HG03095 (cell line): ENCODE data around the gene TMEM54.

Source experiments
- ATAC-seq: cut with Tn5 transposase; IDR thresholded peaks from one replicate; pipeline ENCODE4 v1.9.1; 2021; ENCODE audit warnings: moderate library complexity; ENCODE audit not compliant: unreplicated experiment

TMEM54 gene, protein sequence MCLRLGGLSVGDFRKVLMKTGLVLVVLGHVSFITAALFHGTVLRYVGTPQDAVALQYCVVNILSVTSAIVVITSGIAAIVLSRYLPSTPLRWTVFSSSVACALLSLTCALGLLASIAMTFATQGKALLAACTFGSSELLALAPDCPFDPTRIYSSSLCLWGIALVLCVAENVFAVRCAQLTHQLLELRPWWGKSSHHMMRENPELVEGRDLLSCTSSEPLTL

DNA sequence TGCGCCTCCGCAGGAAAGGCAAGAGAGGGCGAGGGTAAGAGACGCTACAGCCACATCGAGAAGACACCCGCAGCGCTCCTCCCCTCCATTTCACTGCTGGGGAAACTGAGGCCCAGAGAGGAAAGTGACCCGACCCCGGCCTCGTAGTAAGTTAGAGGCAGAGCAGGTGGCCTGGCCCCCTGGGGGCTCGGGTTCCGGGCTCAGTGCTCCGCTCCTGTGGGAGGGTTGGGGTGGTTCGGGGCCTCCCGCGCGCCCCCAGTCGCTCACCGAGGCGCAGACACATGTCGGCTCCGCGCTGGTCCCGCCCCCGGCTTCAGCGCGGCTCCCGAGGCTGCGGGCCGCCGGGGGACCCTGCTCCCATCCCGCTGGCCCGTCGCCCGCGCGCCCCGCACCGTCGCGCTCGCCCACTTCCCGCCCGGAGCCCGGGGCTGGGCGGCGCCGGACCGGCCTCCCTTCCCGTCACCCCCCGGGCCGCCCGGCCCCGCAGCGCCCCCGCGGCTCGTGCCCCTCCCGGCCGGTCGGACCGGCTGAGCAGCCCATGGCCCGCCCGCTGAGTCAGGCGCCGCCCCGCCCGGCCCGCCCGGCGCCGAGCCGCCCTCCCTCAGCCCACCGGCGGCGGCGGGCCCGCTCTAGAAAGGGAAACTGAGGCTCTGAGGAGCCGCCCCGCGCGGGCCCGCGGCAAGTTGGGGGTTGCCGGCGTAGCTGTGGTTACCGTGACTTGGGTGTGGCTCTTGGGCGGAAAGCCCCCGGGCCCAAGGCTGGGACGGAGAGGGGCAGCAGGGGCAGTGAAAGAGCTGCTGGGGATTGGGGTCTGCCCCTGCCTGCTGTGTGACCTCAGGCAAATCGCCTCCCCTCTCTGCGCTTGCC lies at the start of gene TMEM54:
Gene TMEM54, minus strand, starts transcription at position 434 of the 867 bp plus-strand sequence. Its CDS starts 151 bp downstream, at position 283.
- ATAC-seq: no peak

DNA sequence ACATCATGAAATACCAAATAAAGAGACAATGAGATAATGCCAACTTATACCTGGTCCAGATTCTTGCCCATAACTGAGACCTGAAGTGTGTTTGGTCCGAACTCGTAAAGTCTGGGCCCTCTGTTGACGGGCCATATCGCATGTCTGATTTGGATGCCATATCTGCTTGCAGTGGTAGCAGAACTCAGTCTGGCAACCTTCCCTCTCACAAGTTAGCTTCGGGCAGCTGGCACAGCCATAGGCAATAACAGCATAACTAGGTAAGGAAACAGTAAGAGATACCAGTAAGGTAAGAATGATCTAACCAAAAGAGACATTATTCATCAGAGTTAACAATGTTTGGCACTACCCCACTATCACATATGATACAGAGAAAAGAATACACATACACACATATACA lies 48.3 kb upstream of the TMEM54 start:
- no peak for ATAC-seq

DNA sequence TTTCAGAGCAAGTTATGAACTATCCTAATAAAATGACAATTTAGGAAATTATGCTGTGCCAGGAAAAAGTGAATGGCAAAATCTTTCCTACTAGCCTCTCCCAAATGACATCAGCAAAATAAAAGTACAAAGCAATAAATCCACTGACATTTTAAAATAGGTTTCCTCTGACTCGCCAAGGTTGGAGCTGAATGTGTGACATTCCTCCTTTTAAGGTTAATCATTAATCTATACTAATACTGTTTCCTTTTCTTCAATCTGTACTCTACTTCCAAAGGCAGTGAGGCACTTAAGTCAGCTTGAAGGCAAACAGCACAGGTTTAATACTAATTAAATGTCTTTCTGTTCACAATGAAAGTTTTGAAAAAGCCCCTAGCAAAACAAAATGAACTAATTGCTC lies 47.7 kb upstream of the TMEM54 start:
- ATAC-seq: no peak

DNA sequence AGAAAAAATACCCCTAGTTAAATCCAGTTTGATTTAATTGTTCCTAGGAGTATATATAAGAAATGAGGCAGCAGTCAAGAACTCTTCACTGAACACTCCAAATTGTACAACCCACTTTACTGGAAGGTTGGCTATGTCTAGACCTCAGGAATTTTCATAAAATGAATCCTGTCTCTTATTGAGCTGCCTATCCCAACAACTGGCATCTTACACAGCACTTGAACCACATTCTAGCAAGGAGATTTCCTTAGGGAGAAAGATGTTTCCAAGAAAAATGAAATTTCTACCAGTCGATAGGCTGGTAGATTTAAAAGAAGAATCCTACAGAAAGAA lies 47.2 kb upstream of the TMEM54 start:
- no peak for ATAC-seq

DNA sequence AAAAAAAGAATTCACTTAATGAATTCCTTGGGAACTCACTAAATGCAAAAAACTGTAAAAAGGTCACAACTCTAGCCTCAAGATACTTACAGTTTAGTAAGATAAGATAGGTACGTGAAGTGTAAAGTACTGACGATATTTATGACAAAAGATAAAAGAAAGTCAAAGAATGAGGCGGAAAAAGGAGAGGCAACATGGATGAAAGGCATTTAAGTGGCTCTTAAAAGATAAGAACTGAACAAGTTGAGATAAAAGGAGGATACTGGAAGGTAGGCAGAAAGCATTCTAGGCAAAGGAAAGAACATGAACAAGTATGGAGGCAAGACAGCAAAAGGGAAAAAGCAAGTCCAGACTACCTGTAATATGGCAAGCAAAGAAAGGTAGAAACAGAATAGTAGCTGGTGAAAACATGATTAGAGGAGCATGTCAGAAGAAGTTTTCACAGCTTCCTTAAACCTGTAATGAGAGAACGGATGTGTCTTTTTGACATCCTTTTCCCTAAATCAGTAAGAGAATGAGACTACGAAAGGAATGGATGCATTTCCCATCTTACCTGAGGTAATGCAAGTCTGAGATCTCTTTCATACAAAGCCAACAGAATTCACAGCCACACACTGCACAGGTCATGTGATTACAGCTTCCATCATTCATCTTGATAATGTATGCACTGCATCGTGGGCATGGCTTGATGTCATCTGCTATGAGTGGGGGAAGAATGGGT lies 46.6 kb upstream of the TMEM54 start:
- no peak for ATAC-seq

DNA sequence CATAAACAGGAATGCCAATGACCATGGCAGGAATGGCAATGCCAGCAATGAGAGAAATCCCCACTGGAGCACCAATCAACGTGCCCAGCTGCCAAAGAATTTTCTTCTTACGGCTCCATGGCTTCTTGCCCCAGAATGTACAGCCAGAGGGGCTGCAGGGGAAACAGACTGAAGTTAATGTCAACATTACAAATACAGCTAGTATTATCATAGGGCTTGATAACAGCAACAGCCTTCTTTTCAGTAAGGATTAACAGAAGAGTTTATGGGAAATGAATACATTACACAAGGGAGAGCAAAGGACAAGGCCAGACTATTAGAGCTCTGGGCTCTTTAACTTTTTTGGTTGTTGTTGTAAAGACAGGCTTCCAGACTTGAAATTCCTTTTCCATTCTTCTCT lies 45.2 kb upstream of the TMEM54 start:
- ATAC-seq: no peak

DNA sequence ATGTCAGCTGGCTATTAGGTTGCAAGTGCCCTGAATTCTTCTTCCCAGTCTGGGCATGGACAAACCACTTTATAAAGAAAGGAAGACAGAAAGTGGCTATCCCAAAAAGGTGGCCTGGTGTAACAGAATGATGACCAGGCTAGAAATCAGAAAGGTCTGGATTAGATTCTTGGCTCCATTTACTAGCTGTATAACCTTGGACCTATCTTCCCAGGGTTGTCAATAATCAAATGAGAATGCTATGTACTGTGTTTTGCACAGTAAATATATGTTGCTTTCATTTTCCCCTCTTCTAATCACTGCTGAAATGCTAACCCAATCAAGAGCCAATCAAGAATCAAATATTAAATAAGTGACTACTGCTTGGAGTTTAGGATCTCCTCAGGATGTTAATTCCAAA lies 43.0 kb upstream of the TMEM54 start:
- ATAC-seq: no peak

DNA sequence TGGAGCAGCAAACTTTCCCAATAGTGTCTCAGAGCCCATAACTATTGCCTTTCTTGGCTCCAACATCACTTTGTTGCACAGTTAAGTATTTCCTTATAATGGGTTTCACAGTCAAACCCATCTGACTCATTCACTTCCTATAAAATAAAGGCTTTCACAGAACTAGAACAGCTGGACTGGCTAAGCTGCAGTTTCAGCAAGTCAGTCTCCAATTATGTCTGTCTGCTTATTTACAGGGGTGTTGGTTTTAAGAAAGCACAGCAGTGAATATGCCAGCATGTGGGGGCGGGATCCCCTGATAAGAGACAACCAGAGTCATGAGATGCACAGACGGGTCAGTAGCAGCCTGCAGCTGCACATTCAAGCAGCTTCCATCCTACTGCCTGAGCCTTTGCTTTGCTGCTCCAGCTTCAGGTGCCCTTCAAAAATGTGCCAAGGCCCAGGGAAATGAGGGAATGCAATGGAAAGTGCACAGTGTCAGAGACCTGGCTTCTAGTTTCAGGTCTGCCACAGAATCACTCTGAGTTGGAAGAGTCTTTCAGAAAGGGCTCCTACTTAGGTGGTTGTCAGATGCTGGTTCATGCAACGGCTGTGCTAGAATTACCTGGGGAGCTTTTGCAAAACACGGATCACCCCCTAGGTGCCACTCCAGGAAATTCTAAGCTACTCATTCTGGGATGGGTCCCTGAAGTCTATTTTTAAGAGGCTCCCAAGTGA lies 38.6 kb upstream of the TMEM54 start:
- no peak for ATAC-seq

DNA sequence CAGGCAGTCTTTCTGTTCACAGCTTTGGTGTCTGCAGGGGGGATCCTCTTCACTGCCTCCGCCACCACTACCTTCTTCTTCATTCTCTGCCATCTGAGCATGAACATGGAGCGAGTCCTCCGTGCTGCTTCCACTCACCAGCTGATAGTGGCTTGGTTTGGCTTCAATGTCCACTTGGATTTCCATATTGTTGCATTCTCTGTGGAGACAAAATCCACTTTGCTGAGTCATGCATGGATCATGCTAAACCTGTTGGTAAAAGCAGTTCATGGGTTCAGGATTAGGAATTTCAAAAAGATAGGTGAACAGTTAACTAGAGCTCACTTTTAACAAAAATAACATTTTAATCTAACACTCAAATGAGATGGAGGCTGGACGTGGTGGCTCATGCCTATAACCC lies 35.9 kb upstream of the TMEM54 start:
- ATAC-seq: no peak

DNA sequence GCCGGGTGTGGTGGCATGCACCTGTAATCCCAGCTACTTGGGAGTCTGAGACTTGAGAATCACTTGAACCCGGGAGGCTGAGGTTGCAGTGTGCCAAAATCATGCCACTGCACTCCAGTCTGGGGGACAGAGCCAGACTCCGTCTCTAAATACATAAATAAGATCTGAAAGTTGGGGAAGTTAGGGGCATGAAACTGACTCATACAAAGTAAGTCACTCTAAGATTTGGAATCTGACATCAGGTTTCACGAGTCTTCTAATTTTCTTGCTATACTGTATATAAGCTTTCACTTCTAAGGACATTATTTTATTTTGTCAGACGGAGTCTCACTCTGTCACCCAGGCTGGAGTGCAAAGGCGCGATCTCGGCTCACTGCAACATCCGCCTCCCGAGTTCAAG lies 33.3 kb upstream of the TMEM54 start:
- ATAC-seq: no peak

DNA sequence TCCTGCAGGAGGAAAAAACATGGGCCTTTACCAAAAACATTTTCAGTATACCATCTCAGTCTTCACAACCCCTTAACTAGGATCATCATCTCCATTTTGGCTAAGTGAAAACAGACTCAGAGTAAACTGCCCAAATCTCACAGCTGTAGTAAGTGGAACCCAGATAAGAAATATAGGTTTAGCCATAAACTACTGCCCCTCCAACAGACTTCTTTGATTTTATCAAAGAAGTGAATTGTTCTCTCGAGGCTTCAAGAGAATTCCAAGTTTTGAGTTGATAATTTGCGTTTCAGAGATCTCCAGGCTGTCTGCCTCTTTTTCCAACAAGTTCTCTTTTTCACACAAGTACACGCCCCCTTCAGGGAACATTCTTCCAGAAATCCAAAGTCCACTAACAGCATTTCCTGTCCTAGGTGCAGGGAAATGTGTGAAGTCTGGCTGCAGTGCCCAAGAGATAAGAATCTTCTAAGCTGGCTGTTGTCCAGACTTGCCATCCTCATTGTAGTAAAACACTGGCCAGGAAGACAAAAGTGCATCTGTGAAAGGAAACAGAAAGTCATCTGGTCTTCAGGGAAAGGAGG lies 32.6 kb upstream of the TMEM54 start:
- no peak for ATAC-seq

DNA sequence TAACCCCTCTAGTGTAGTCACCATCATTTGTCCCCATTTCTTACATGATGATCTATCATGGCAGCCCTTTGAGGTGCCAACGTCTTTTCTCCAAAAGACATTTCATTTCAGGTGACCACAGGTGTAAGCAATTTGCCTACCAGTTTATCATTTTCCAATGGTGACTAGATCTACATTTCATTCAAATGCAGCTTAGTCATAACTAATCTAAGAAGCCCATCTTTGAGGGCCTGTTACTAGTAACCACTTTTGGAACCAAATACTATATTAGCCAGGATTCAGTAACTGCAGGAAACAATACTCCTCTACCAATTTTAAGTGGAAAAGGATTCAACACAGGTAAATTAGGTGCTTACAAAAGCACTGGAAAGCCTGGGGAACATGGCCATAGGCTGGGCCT lies 30.6 kb upstream of the TMEM54 start:
- no peak for ATAC-seq

DNA sequence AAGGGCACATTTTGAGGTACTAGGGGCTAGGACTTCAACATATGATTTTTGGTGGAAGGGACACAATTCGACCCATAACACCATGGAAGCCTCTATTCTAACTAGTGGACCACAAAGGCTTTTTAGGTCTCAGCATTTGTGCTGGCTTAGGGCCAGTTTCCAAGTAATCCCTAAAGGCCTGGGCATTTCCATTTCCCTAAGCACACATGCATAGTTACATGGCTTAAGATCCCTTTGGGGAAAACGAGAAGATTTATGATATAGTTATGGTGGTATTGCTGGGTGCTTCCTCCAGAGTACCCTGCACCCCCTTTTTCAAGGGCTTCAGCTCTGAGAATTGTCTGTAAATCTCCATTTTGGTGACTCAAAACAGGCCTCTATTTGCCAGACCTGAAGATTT lies 28.2 kb upstream of the TMEM54 start:
- no peak for ATAC-seq

DNA sequence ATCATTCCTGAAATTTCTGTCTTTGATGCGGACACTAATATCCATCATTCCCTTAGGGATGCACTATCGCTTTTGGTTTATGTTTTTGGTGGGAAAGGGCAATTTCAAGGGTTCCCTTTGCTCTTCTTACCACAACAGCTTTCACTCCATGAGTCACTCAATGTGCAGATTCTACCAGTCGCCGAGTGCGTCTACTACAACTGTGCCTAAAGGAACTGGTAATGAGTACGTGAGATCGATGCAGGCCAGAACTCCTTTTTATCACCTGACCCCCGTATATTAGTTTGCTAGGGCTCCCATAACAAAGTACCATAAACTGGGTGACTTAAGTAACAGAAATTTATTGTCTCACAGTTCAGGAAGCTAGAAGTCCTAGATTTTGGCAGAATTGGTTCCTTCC lies 27.5 kb upstream of the TMEM54 start:
- ATAC-seq: no peak

DNA sequence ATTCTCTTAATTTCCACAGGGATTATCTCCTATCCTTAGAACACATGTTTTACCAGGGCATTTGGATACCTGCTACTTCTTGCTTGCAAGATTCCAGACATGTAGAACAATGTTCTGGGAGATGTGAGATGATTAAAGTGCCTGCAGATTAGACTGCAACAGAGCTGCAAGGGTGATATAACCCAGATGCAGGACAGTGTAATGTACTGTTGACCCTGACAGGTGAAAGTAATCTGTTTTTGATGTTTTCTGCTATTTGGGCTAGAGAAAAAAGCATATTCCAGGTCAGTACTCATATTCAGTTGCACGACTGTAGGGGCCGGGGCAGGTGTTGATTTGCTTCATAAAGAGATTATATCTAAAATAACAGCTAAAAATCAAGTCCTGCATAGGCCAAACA lies 27.1 kb upstream of the TMEM54 start:
- no peak for ATAC-seq

DNA sequence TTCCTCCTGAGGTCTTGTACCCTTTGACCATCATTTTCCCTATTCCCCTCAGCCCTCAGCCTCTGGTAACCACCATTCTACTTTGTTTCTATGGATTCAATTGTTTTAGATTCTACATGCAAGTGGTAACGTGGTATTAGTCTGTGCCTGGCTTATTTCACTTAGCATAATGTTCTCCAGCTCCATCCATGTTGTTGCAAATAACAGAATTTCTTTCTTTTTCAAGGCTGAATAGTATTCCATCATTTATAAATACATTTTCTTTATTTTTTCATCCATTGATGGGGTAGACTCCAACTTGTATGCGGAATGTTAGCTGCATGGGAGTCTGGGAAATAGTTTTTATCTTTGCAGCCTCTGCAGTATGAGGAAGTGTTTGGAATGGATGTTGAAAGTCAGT lies 26.3 kb upstream of the TMEM54 start:
- no peak for ATAC-seq

DNA sequence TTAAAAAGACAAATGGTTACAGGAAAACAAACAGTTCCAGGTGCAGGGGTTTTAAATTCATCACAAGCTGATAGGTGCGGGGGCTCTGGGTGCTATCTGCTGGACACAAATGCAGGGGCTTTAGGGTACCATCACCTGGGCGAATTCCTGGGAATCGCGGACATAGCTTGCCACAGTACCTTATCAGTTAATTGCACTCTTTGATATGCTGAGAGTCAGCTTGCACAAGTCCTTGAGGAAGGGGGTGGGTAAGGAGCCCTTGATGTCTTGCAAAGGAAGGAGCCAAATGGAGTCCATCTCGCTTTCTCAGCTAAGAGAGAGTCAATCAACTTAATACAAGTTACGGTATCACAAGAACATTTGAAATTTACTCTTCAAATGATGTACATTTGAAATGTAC lies 25.4 kb upstream of the TMEM54 start:
- no peak for ATAC-seq

DNA sequence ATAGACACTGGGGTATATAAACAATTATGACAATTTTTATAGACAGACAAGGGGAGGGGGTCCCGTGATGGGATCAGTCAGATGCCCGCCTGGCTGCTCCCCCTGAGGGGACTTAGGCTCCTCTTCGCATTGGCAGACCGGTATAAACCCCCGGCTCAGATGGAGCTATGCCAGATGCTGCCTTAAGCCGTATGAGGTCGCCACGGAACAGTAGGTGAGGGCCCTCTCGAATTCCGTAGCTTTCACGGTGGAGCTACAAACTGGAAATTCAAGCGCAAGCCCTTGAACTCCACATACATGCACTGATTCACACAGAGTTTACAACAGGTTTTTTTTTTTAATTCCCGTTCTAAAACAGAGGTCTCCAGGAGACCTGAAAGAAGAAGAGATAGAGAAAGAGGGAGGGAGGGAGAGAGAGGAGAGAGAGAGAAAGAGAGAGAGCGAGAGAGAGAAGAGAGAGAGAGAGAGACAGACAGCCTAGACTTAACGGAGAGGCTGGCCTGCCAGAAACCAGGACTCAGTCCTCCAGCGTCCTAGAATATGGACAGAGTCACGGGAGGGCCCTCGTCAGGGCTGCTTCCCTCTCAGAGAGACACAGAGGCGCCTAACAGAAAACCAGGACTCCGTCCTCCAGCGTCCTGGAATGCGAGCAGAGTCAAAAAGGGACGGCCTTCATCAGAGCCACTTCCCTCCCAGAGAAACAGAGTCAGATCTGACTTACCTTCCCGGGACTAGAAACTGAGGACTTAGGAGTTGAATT lies 24.4 kb upstream of the TMEM54 start:
- ATAC-seq: no peak

DNA sequence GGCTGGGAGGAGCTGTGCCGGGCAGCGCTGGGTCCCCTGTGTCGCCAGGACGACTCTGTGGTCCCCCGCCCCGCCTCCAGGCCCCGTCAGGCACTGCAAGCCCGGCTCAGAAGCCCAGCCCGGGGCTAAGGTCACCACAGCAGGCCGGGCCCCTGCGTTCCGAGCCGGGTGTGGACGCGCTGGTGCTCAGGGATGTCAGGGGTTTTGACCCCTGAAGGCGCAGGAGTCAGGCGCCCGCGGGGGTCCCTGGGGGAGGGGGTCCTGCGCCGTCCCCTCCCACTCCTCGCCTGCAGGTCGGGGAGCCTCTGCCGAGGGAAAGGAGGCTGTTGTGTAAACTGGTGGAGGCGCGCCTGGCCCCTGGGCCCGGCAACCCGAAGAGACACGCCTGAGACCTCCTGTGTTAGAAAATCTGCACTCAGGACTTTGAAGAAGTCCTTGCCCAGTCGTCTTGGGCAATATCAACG lies 23.7 kb upstream of the TMEM54 start:
- ATAC-seq: no peak

DNA sequence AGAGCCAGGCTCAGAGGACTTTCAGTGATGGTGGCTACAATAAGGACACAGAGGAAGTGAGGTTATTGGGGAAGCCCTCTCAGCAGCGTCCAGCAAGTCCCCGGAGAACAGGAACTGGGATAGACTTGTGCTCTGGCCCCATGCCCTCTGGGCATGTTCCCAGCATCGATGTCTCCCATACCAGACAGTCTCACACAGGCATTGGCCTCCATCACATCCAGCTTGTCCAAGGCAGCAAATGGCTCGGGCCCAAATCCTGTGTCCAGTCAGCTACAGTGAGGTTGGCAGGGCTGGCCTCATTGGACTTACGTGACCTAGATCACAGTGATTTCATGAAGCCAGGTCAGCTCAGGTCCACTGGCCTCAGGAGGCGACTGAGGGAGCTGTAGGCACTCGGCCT lies 19.6 kb upstream of the TMEM54 start:
- no peak for ATAC-seq
